H9 (cell line): Measurements from ENCODE around the gene SMARCD3. TPM values are rescaled to one million over a fixed set of nuclear protein-coding genes. Genes with fewer than 3 reads are reported as not detected.
A peak's percentile ranks its signal among the peaks of the same experiment; 100 is the strongest.

Experiments used
- DNase-seq: peaks from one replicate; pipeline ENCODE4 v3.0.0-alpha.2; 2017
- H2AFZ ChIP-seq: one replicate; pipeline ENCODE4 v1.6.1; 2013; ENCODE audit warnings: mild to moderate bottlenecking, low read length, control low read depth, moderate library complexity
- H2AK5ac ChIP-seq: 2 replicates; pipeline ENCODE4 v1.6.1; 2013; ENCODE audit warnings: low read length, control low read depth, mixed read lengths; ENCODE audit not compliant: insufficient read length
- H2BK120ac ChIP-seq: one replicate; pipeline ENCODE4 v1.6.1; 2013; ENCODE audit warnings: low read depth, mild to moderate bottlenecking, low read length, control low read depth, inconsistent platforms; ENCODE audit not compliant: poor library complexity, severe bottlenecking
- H2BK12ac ChIP-seq: 2 replicates; pipeline ENCODE4 v1.6.1; 2013; ENCODE audit warnings: low read length, control low read depth, mixed read lengths, low read depth; ENCODE audit not compliant: insufficient read length
- H2BK15ac ChIP-seq: 2 replicates; pipeline ENCODE4 v1.6.1; 2013; ENCODE audit warnings: low read depth, low read length, control low read depth
- H2BK20ac ChIP-seq: one replicate; pipeline ENCODE4 v1.6.1; 2013; ENCODE audit warnings: low read depth, mild to moderate bottlenecking, low read length, control low read depth, inconsistent platforms; ENCODE audit not compliant: poor library complexity, severe bottlenecking
- H2BK5ac ChIP-seq: 2 replicates; pipeline ENCODE4 v1.6.1; 2013; ENCODE audit warnings: low read length, control low read depth, mixed read lengths; ENCODE audit not compliant: insufficient read length
- H3K14ac ChIP-seq: 2 replicates; pipeline ENCODE4 v1.6.1; 2013; ENCODE audit warnings: low read length, control low read depth; ENCODE audit not compliant: insufficient read depth
- H3K18ac ChIP-seq: 2 replicates; pipeline ENCODE4 v1.6.1; 2013; ENCODE audit warnings: low read depth, mild to moderate bottlenecking, mixed read lengths, low read length, control low read depth; ENCODE audit not compliant: insufficient read length
- H3K23ac ChIP-seq: 2 replicates; pipeline ENCODE4 v1.6.1; 2013; ENCODE audit warnings: low read length, control low read depth, mixed read lengths, low read depth; ENCODE audit not compliant: insufficient read length
- H3K23me2 ChIP-seq: 2 replicates; pipeline ENCODE4 v1.6.1; 2013; ENCODE audit warnings: low read depth, mild to moderate bottlenecking, mixed read lengths, low read length, control low read depth; ENCODE audit not compliant: insufficient read length, poor library complexity, severe bottlenecking
- H3K27ac ChIP-seq: 2 replicates; pipeline ENCODE4 v1.5.1; 2013; ENCODE audit warnings: low read length, control low read depth, mixed read lengths, low read depth; ENCODE audit not compliant: insufficient read length
- H3K27me3 ChIP-seq: 2 replicates; pipeline ENCODE4 v1.6.1; 2013; ENCODE audit warnings: low read length, control low read depth, inconsistent platforms; ENCODE audit not compliant: insufficient read depth
- H3K4ac ChIP-seq: 2 replicates; pipeline ENCODE4 v1.6.1; 2013; ENCODE audit warnings: low read depth, mild to moderate bottlenecking, control low read depth, inconsistent platforms, low read length, moderate library complexity
- H3K4me1 ChIP-seq: 2 replicates; pipeline ENCODE4 v1.6.1; 2013; ENCODE audit warnings: low read length, control low read depth, inconsistent platforms; ENCODE audit not compliant: insufficient read depth
- H3K4me2 ChIP-seq: 2 replicates; pipeline ENCODE4 v1.6.1; 2013; ENCODE audit warnings: low read length, control low read depth, mixed read lengths; ENCODE audit not compliant: insufficient read length, insufficient read depth
- H3K56ac ChIP-seq: 2 replicates; pipeline ENCODE4 v1.6.1; 2013; ENCODE audit warnings: low read depth, mild to moderate bottlenecking, mixed read lengths, low read length, control low read depth; ENCODE audit not compliant: insufficient read length
- H3K79me1 ChIP-seq: 2 replicates; pipeline ENCODE4 v1.6.1; 2013; ENCODE audit warnings: low read depth, mild to moderate bottlenecking, moderate library complexity, low read length, control low read depth, inconsistent platforms; ENCODE audit not compliant: insufficient read depth, poor library complexity, severe bottlenecking
- H3K79me2 ChIP-seq: 2 replicates; pipeline ENCODE4 v1.6.1; 2013; ENCODE audit warnings: low read length, control low read depth, inconsistent platforms; ENCODE audit not compliant: insufficient read depth
- H3K9ac ChIP-seq: 2 replicates; pipeline ENCODE4 v1.6.1; 2013; ENCODE audit warnings: low read length, control low read depth, mixed read lengths; ENCODE audit not compliant: insufficient read length; ENCODE audit errors: extremely low read depth
- H3K9me3 ChIP-seq: one replicate; pipeline ENCODE4 v1.6.1; 2013; ENCODE audit warnings: low read depth, low read length, inconsistent platforms; ENCODE audit not compliant: control insufficient read depth
- H3T11ph ChIP-seq: one replicate; pipeline ENCODE4 v1.6.1; 2013; ENCODE audit warnings: mild to moderate bottlenecking, low read length, control low read depth, inconsistent platforms
- H4K20me1 ChIP-seq: one replicate; pipeline ENCODE4 v1.6.1; 2013; ENCODE audit not compliant: control insufficient read depth, insufficient read length, insufficient read depth
- H4K5ac ChIP-seq: 2 replicates; pipeline ENCODE4 v1.6.1; 2013; ENCODE audit warnings: low read depth, mild to moderate bottlenecking, mixed read lengths, low read length, control low read depth; ENCODE audit not compliant: insufficient read length
- H4K8ac ChIP-seq: replicated peaks from 2 replicates; pipeline ENCODE4 v1.6.1; 2013; ENCODE audit warnings: low read length, control low read depth, mixed read lengths, low read depth; ENCODE audit not compliant: insufficient read length
- H4K91ac ChIP-seq: 2 replicates; pipeline ENCODE4 v1.6.1; 2013; ENCODE audit warnings: low read depth, mild to moderate bottlenecking, moderate library complexity, mixed read lengths, low read length, control low read depth; ENCODE audit not compliant: insufficient read length
- H3K27ac Mint-ChIP-seq, 3 experiments: 2 replicates in 2 of 3; 3 replicates in 1 of 3; pipeline ENCODE4 v1.8.0; 2020 to 2021; ENCODE audit warnings: mixed read lengths in 3 of 3, mild to moderate bottlenecking in 1 of 3, moderate library complexity in 1 of 3
- H3K27me3 Mint-ChIP-seq: 2 replicates; pipeline ENCODE4 v1.8.0; 2021; ENCODE audit warnings: low read depth, mild to moderate bottlenecking, moderate library complexity, mixed read lengths
- H3K36me3 Mint-ChIP-seq, 3 experiments: 2 replicates in 2 of 3; 3 replicates in 1 of 3; pipeline ENCODE4 v1.8.0; 2020 to 2021; ENCODE audit warnings: low read depth in 3 of 3, mixed read lengths in 3 of 3; ENCODE audit not compliant: insufficient read depth in 1 of 3
- H3K4me1 Mint-ChIP-seq, 2 experiments: 2 replicates each; pipeline ENCODE4 v1.8.0; 2020; ENCODE audit warnings: mixed read lengths in 2 of 2
- H3K4me3 Mint-ChIP-seq, 2 experiments: 2 replicates in 1 of 2; 3 replicates in 1 of 2; pipeline ENCODE4 v1.8.0; 2020 to 2021; ENCODE audit warnings: mild to moderate bottlenecking in 2 of 2, mixed read lengths in 2 of 2, moderate library complexity in 1 of 2
- H3K9me3 Mint-ChIP-seq, 2 experiments: 2 replicates in 1 of 2; 3 replicates in 1 of 2; pipeline ENCODE4 v1.8.0; 2020; ENCODE audit warnings: mild to moderate bottlenecking in 2 of 2, mixed read lengths in 2 of 2, moderate library complexity in 1 of 2
- WGBS: extraction: QIAGEN DNeasy Blood & Tissue Kit; methylation state at CpG from one replicate; pipeline ENCODE4 v1.1.7; 2013; ENCODE audit warnings: missing lambda C conversion rate, low lambda C conversion rate, mixed read lengths; ENCODE audit not compliant: insufficient read length; ENCODE audit errors: extremely low coverage; 5-methylcytosine and 5-hydroxymethylcytosine counted together
- total RNA-seq: library from RNA; stranded (reverse); gene quantifications from 2 replicates; pipeline ENCODE4 v1.2.1, GENCODE V29; 2021
- TF ChIP-seq, protein P1 (sequence below): fragments of 200-600 bp; sonication (generic); conservative IDR thresholded peaks from 3 replicates; pipeline ENCODE4 v1.8.0; 2021; ENCODE audit warnings: antibody characterized with exemption, mild to moderate bottlenecking

Gene SMARCD3
- total RNA-seq, 1 experiment from 2014 or later, result 5.0 TPM

DNA sequence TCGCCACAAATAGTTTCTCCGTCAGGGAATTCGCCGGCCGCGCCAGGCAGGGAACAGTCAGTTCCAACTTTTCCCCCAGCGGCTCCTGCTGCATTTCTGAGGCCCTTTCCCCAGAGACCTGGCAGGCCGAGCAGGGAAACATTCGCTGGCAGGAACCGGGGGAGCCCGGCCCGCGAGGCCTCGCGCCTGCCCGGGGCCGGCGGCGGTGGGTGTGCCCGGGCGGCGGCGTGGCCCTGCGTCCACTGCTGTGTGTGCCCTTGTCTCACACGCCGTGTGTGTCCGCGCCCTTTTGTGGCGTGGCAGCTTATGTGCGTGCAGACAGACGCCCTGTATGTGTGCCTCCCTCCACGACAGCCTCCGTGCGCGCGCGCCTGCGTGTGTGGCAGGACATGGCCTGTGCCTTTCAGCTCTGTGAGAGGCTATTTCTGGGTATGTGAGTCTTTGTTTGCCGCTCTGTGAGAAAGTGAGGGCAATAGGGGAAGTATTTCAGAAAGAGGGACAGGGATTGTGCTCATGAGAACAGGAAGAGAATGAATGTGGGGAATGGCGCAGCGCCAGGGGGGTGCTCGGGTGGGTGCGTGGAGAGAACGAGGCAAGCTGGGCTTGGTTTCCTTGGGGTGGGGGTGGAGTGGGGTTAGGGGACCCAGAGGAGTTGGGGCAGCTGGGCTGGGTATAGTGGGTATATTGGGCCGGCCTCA, 689 bp upstream of the SMARCD3 start:
- Histone ChIP-seq H3K4me1 (peaks cover 7% of the 10 kb centered on the region; the same call in 1 of the 2 replicates), H3K27ac (no peak overlapping the region), H3K56ac (no peak overlapping the region), H3K4me2 (peak overlapping the region; percentile 71), H2AFZ (no peak overlapping the region), H4K91ac (no peak overlapping the region), H3K23ac (no peak overlapping the region), H2AK5ac (no peak overlapping the region), H4K8ac (no peak overlapping the region), H3K9me3 (no peaks in the 10 kb centered on the region), H2BK5ac (no peak overlapping the region), H2BK20ac (no peak overlapping the region), H3K9ac (no peak overlapping the region), H3K79me1 (no peaks in the 10 kb centered on the region), H3K18ac (no peak overlapping the region), H3K14ac (no peak overlapping the region), H4K5ac (no peak overlapping the region), H3K4ac (no peak overlapping the region), H3K27me3 (peaks cover 19% of the 10 kb centered on the region; the same call in 1 of the 2 replicates), H4K20me1 (no peaks in the 10 kb centered on the region), H3T11ph (no peak overlapping the region), H3K79me2 (no peaks in the 10 kb centered on the region), H2BK120ac (no peak overlapping the region), H3K23me2 (peaks cover 22% of the 10 kb centered on the region), H2BK15ac (no peak overlapping the region), H2BK12ac (no peak overlapping the region)
- Mint-ChIP-seq H3K4me3 (peak overlapping the region; percentile 55 to 75), H3K36me3 (no peaks in the 10 kb centered on the region), H3K27me3 (peaks cover 81% of the 10 kb centered on the region), H3K9me3 (no peaks in the 10 kb centered on the region; a peak in 1 of 5 replicates), H3K4me1 (peaks cover 52 to 67% of the 10 kb centered on the region in 2 experiments), H3K27ac (no peak overlapping the region)
- TF ChIP-seq, protein P1, sequence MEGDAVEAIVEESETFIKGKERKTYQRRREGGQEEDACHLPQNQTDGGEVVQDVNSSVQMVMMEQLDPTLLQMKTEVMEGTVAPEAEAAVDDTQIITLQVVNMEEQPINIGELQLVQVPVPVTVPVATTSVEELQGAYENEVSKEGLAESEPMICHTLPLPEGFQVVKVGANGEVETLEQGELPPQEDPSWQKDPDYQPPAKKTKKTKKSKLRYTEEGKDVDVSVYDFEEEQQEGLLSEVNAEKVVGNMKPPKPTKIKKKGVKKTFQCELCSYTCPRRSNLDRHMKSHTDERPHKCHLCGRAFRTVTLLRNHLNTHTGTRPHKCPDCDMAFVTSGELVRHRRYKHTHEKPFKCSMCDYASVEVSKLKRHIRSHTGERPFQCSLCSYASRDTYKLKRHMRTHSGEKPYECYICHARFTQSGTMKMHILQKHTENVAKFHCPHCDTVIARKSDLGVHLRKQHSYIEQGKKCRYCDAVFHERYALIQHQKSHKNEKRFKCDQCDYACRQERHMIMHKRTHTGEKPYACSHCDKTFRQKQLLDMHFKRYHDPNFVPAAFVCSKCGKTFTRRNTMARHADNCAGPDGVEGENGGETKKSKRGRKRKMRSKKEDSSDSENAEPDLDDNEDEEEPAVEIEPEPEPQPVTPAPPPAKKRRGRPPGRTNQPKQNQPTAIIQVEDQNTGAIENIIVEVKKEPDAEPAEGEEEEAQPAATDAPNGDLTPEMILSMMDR, result no peak; the same call in 2 of the 3 replicates
- DNase-seq, result no peak
- WGBS, result no CpG with 5 or more reads among the region's 45 CpGs
